ENCODE data around the gene YAE1. TPM values are rescaled to one million over a fixed set of nuclear protein-coding genes. Genes with fewer than 3 reads are reported as not detected.

YAE1 gene
- total and polyA plus RNA-seq, 2 of the 13 experiments (the other 11 are each of a cell fraction or from before 2014, with no cell fraction given) = 18.7 to 28.3 TPM

- TF ChIP-seq THRA (CRISPR knock-in tag; IDR thresholded peaks at IDR 0.05; ENCODE audit: borderline replicate concordance) (no peak), ZNF562 (CRISPR knock-in tag; IDR thresholded peaks at IDR 0.05; ENCODE audit: borderline replicate concordance) (no peak), HOMEZ (CRISPR knock-in tag; IDR thresholded peaks at IDR 0.05; ENCODE audit: low read depth) (0 out of 2 replicates have a peak, but pooled peaks have one; percentile 47), ZNF10 (CRISPR knock-in tag; IDR thresholded peaks at IDR 0.05; ENCODE audit: borderline replicate concordance, low read depth) (no peak), TRAFD1 (CRISPR knock-in tag; IDR thresholded peaks at IDR 0.05; ENCODE audit: borderline replicate concordance) (no peak), HOXA9 (CRISPR knock-in tag; IDR thresholded peaks at IDR 0.05; ENCODE audit: borderline replicate concordance) (no peak; the same call in 1 of the 2 replicates), ZNF225 (CRISPR knock-in tag; IDR thresholded peaks at IDR 0.05) (peak; percentile 93), ZNF567 (CRISPR knock-in tag; IDR thresholded peaks at IDR 0.05; ENCODE audit: borderline replicate concordance) (peak; percentile 91; the same call in 1 of the 2 replicates), ZNF556 (CRISPR knock-in tag; IDR thresholded peaks at IDR 0.05; ENCODE audit: borderline replicate concordance) (peak; percentile 87), ZNF18 (CRISPR knock-in tag; IDR thresholded peaks at IDR 0.05; ENCODE audit: insufficient replicate concordance) (peak; percentile 73), HMGXB4 (CRISPR knock-in tag; IDR thresholded peaks at IDR 0.05; ENCODE audit: borderline replicate concordance in 1 of 2, low read depth in 1 of 2) (peak; percentile 91 to 92), PRDM10 (CRISPR knock-in tag; IDR thresholded peaks at IDR 0.05; ENCODE audit: low read depth) (no peak)
Measured at GRCh38 chr7:39566023-39566921, at the start of gene YAE1 (continued).

Measured in HepG2 (cell line).